HCT116 (cell line): ENCODE data around the gene ARFGEF3. TPM values are rescaled to one million over a fixed set of nuclear protein-coding genes. Genes with fewer than 3 reads are reported as not detected.

Experiments used
- ATAC-seq: fragments of 200-7000 bp; cut with Tn5 transposase; 2 replicates; pipeline ENCODE4 v1.9.1; 2020; ENCODE audit warnings: mild to moderate bottlenecking, moderate library complexity
- BruUV-seq: library from RNA; stranded (reverse); fragments of 400-500 nt; replicated peaks from 2 replicates; lab custom pipeline; 2021; lab: Mats Ljungman, UMichigan
- CTCF ChIA-PET: fragments of 300-600 bp; sonication (Branson Sonifier 250); formaldehyde crosslinking; loops from one replicate; lab custom pipeline; 2021; ENCODE audit warnings: antibody characterized with exemption; lab: Charles Lee
- POLR2A ChIA-PET: fragments of 300-600, 350-600 bp; sonication (Branson Sonifier 250); formaldehyde crosslinking; loops from one replicate; lab custom pipeline; 2021; ENCODE audit warnings: antibody characterized with exemption; lab: Charles Lee
- RAD21 ChIA-PET, 2 experiments: fragments of 300-600 bp; sonication (Branson Sonifier 250); formaldehyde crosslinking; loops; one replicate each; lab custom pipeline; 2023; ENCODE audit warnings: low total read pairs in 2 of 2; ENCODE audit not compliant: uncharacterized antibody in 2 of 2, unreplicated experiment in 2 of 2, low non-redundant PET in 1 of 2; lab: Charles Lee
- DNase-seq: peaks from one replicate; pipeline ENCODE4 v3.0.0-alpha.2; 2010; ENCODE audit warnings: low read depth, low spot score
- H2AFZ ChIP-seq: fragments of 200-600 bp; shearing (Covaris generic), sonication (generic); 2 replicates; pipeline ENCODE4 v1.6.1; 2017; ENCODE audit warnings: low read depth, mixed run types, mixed read lengths, antibody characterized with exemption, low read length; ENCODE audit not compliant: poor library complexity, severe bottlenecking
- H3K27ac ChIP-seq: 2 replicates; pipeline ENCODE4 v1.5.1; 2012; ENCODE audit warnings: low read depth, low read length
- H3K27me3 ChIP-seq: fragments of 200-600 bp; sonication (generic); 2 replicates; pipeline ENCODE4 v1.6.1; 2016; ENCODE audit warnings: mixed run types, low read length, mixed read lengths; ENCODE audit not compliant: insufficient read depth
- H3K36me3 ChIP-seq, 2 experiments: fragments of 200-500 bp in 1 of 2; fragments of 200-600 bp in 1 of 2; sonication (Bioruptor generic) in 1 of 2; sonication (generic) in 1 of 2; 2 replicates each; pipeline versions ENCODE4 v1.5.1 to v1.6.1; 2014 to 2016; ENCODE audit warnings: low read length in 2 of 2, inconsistent platforms in 1 of 2, mixed read lengths in 1 of 2, mixed run types in 1 of 2; ENCODE audit not compliant: insufficient read depth in 2 of 2, control insufficient read depth in 1 of 2
- H3K4me1 ChIP-seq, 2 experiments: fragments of 200-600 bp in 1 of 2; sonication (generic) in 1 of 2; 2 replicates each; pipeline versions ENCODE4 v1.5.1 to v1.6.1; 2012 to 2017; ENCODE audit warnings: low read length in 2 of 2, inconsistent platforms in 1 of 2, mild to moderate bottlenecking in 1 of 2, mixed read lengths in 1 of 2, mixed run types in 1 of 2, moderate library complexity in 1 of 2; ENCODE audit not compliant: insufficient read depth in 2 of 2, control insufficient read depth in 1 of 2
- H3K4me2 ChIP-seq: fragments of 200-600 bp; sonication (generic); 2 replicates; pipeline ENCODE4 v1.6.1; 2017; ENCODE audit warnings: mixed run types, low read length, mixed read lengths
- H3K4me3 ChIP-seq, 2 experiments: fragments of 200-600 bp in 1 of 2; sonication (generic) in 1 of 2; replicated peaks in 1 of 2; 2 replicates each; pipeline ENCODE4 v1.5.1; 2011 to 2016; ENCODE audit warnings: low read length in 2 of 2, control low read depth in 1 of 2, low read depth in 1 of 2, mild to moderate bottlenecking in 1 of 2, mixed read lengths in 1 of 2, mixed run types in 1 of 2
- H3K79me2 ChIP-seq: fragments of 200-600 bp; sonication (generic); 2 replicates; pipeline ENCODE4 v1.6.1; 2017; ENCODE audit warnings: mild to moderate bottlenecking, mixed run types, low read length, moderate library complexity, mixed read lengths; ENCODE audit not compliant: insufficient read depth
- H3K9ac ChIP-seq: fragments of 200-600 bp; sonication (generic); 2 replicates; pipeline ENCODE4 v1.6.1; 2016; ENCODE audit warnings: low read length, mixed read lengths
- H3K9me2 ChIP-seq: fragments of 200-600 bp; sonication (generic), shearing (Covaris generic); 2 replicates; pipeline ENCODE4 v1.6.1; 2017; ENCODE audit warnings: mixed run types, mild to moderate bottlenecking, moderate library complexity; ENCODE audit not compliant: insufficient read depth
- H3K9me3 ChIP-seq, 2 experiments: fragments of 200-500 bp in 1 of 2; fragments of 200-600 bp in 1 of 2; sonication (Bioruptor generic) in 1 of 2; sonication (generic) in 1 of 2; 2 replicates each; pipeline ENCODE4 v1.6.1; 2014 to 2017; ENCODE audit warnings: low read length in 2 of 2, mixed read lengths in 2 of 2, inconsistent platforms in 1 of 2, low read depth in 1 of 2, mild to moderate bottlenecking in 1 of 2, mixed run types in 1 of 2, moderate library complexity in 1 of 2; ENCODE audit not compliant: control insufficient read depth in 1 of 2, insufficient read depth in 1 of 2
- H4K20me1 ChIP-seq: fragments of 200-600 bp; sonication (generic), shearing (Covaris generic); 2 replicates; pipeline ENCODE4 v1.6.1; 2017; ENCODE audit warnings: mixed run types, mild to moderate bottlenecking, moderate library complexity; ENCODE audit not compliant: insufficient read depth
- CBX3 ChIP-seq: IDR thresholded peaks from 2 replicates; pipeline ENCODE4 v1.6.1; 2012; ENCODE audit warnings: low read depth
- ELF1 ChIP-seq: IDR thresholded peaks from 2 replicates; pipeline ENCODE4 v1.6.1; 2012; ENCODE audit warnings: low read depth, borderline replicate concordance
- EZH2phosphoT487 ChIP-seq: fragments of 200-600 bp; IDR thresholded peaks from 2 replicates; pipeline ENCODE4 v1.6.1; 2018; ENCODE audit warnings: antibody characterized with exemption, borderline replicate concordance
- FOSL1 ChIP-seq: IDR thresholded peaks from 2 replicates; pipeline ENCODE4 v1.6.1; 2012; ENCODE audit warnings: low read depth
- POLR2A ChIP-seq: IDR thresholded peaks from 2 replicates; pipeline ENCODE4 v1.7.0; 2011; ENCODE audit warnings: borderline replicate concordance; ENCODE audit not compliant: insufficient read depth, insufficient read length; ENCODE audit errors: extremely low read depth
- POLR2AphosphoS5 ChIP-seq: IDR thresholded peaks from 2 replicates; pipeline ENCODE4 v1.6.1; 2011; ENCODE audit warnings: mild to moderate bottlenecking, low read depth, low read length, moderate library complexity
- SIN3A ChIP-seq: IDR thresholded peaks from 2 replicates; pipeline ENCODE4 v1.6.1; 2012; ENCODE audit warnings: low read depth
- TCF7L2 ChIP-seq: IDR thresholded peaks from 2 replicates; pipeline ENCODE4 v1.7.0; 2011; ENCODE audit warnings: borderline replicate concordance, inconsistent platforms; ENCODE audit not compliant: insufficient read depth, insufficient read length; ENCODE audit errors: extremely low read depth
- YY1 ChIP-seq: IDR thresholded peaks from 2 replicates; pipeline ENCODE4 v1.6.1; 2011; ENCODE audit warnings: low read length, low read depth, moderate library complexity, mild to moderate bottlenecking; ENCODE audit not compliant: insufficient replicate concordance; ENCODE audit errors: extremely low read depth
- intact Hi-C: fragments of 100-400 bp; cut with micrococcal nuclease; formaldehyde crosslinking; loops from 2 replicates; pipeline ENCODE4 v1.10.0; 2022
- total RNA-seq: library from RNA; stranded (reverse); gene quantifications from one replicate; pipeline ENCODE4 v1.2.1, GENCODE V29; 2021; ENCODE audit not compliant: unreplicated experiment
- TF ChIP-seq, protein P1 (sequence below): IDR thresholded peaks from 2 replicates; pipeline ENCODE4 v1.6.1; 2012; ENCODE audit warnings: low read depth
- TF ChIP-seq, protein P2 (sequence below): IDR thresholded peaks from 2 replicates; pipeline ENCODE4 v1.6.1; 2012
- TF ChIP-seq, protein P3 (sequence below): IDR thresholded peaks from 2 replicates; pipeline ENCODE4 v1.6.1; 2012

ARFGEF3 gene
- total RNA-seq, 1 experiment from 2014 or later, result 3.8 TPM

DNA sequence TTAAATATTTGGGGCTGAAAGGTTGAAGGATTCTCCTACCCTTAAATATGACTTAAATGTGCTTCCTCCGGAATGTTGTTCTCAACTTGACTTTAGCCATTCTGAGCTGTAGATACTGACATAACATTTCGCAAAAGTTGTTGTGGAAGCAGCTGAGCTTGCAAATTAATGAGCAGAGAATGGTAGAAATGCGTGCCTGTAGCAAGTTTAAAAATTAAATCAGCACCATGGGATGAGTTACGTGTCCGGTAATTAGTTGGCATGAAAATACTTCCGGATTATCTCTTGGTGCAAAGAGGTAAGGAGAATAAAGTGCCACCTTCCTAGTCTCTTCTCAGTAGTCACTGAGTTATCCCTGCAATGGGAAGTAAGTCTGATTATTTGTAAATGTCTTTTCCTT lies 80.2 kb downstream of the ARFGEF3 start:
- Histone ChIP-seq H2AFZ (no peak overlapping the region), H3K79me2 (no peaks in the 10 kb centered on the region), H3K36me3 (no peaks in the 10 kb centered on the region), H3K27me3 (no peaks in the 10 kb centered on the region), H3K27ac (no peak overlapping the region), H3K9me2 (no peaks in the 10 kb centered on the region), H3K4me2 (no peak overlapping the region), H3K4me3 (no peak overlapping the region), H3K9ac (no peak overlapping the region), H3K4me1 (no peaks in the 10 kb centered on the region), H3K9me3 (no peaks in the 10 kb centered on the region), H4K20me1 (no peaks in the 10 kb centered on the region)
- CTCF ChIA-PET, result no interaction called here
- BruUV-seq, result no TSS peak
- TF ChIP-seq, protein P1, sequence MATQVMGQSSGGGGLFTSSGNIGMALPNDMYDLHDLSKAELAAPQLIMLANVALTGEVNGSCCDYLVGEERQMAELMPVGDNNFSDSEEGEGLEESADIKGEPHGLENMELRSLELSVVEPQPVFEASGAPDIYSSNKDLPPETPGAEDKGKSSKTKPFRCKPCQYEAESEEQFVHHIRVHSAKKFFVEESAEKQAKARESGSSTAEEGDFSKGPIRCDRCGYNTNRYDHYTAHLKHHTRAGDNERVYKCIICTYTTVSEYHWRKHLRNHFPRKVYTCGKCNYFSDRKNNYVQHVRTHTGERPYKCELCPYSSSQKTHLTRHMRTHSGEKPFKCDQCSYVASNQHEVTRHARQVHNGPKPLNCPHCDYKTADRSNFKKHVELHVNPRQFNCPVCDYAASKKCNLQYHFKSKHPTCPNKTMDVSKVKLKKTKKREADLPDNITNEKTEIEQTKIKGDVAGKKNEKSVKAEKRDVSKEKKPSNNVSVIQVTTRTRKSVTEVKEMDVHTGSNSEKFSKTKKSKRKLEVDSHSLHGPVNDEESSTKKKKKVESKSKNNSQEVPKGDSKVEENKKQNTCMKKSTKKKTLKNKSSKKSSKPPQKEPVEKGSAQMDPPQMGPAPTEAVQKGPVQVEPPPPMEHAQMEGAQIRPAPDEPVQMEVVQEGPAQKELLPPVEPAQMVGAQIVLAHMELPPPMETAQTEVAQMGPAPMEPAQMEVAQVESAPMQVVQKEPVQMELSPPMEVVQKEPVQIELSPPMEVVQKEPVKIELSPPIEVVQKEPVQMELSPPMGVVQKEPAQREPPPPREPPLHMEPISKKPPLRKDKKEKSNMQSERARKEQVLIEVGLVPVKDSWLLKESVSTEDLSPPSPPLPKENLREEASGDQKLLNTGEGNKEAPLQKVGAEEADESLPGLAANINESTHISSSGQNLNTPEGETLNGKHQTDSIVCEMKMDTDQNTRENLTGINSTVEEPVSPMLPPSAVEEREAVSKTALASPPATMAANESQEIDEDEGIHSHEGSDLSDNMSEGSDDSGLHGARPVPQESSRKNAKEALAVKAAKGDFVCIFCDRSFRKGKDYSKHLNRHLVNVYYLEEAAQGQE, result no peak
- POLR2A ChIA-PET, result no interaction called here
- intact Hi-C loops, result no loop called here
- no peak for DNase-seq
- RAD21 ChIA-PET, result interaction anchor here in 1 of 2 experiments (0.6 kb wide), 1 partner anchor 161 kb away, joined by 4 read pairs; no protein-coding TSS in a partner anchor
- no peak for ATAC-seq

DNA sequence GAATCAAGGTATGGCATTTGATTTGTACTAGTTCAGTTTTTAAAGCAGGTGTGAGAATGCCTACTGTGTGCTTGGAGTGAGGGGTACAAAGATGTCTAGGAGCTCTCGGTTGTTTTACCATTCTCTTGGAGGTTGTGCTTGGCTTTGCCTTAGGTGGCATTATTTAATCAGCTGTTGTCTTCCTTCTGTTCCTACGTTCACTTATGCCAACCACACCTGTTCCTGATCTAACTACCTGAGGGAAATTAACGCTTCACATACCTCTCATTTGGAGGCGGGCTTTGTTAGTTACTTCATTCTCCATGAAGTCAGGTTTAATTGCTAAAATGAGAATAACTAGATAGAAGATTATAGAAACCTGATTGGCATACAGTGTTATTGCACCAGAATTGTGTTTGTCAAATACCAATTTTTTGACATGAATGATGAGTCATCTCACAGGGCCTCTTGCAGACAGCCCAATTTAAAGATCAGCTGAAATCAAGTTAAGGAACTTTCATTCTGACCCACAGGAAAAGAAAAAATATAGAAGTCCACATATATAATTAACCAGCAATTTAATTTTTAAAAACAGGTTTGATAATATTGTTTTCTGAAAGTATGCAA lies 81.4 kb downstream of the ARFGEF3 start:
- Histone ChIP-seq H3K4me1 (no peaks in the 10 kb centered on the region), H3K4me3 (no peak overlapping the region), H3K9me2 (no peaks in the 10 kb centered on the region), H3K27me3 (no peaks in the 10 kb centered on the region), H3K9me3 (no peaks in the 10 kb centered on the region), H4K20me1 (no peaks in the 10 kb centered on the region), H3K9ac (no peak overlapping the region), H3K4me2 (no peak overlapping the region), H3K79me2 (no peaks in the 10 kb centered on the region), H3K36me3 (no peaks in the 10 kb centered on the region), H2AFZ (no peak overlapping the region), H3K27ac (no peak overlapping the region)
- intact Hi-C loops, result no loop called here
- ChIA-PET RAD21 (no interaction called here), CTCF (no interaction called here), POLR2A (no interaction called here)
- no TSS peak for BruUV-seq
- ATAC-seq (no peak), DNase-seq (no peak)
- TF ChIP-seq POLR2A (no peak), EZH2phosphoT487 (no peak), SIN3A (no peak), CBX3 (no peak), YY1 (no peak), POLR2AphosphoS5 (no peak), FOSL1 (no peak), ELF1 (no peak), TCF7L2 (no peak)
- TF ChIP-seq, protein P2, sequence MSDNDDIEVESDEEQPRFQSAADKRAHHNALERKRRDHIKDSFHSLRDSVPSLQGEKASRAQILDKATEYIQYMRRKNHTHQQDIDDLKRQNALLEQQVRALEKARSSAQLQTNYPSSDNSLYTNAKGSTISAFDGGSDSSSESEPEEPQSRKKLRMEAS, result no peak
- TF ChIP-seq, protein P1, result no peak
- TF ChIP-seq, protein P3, sequence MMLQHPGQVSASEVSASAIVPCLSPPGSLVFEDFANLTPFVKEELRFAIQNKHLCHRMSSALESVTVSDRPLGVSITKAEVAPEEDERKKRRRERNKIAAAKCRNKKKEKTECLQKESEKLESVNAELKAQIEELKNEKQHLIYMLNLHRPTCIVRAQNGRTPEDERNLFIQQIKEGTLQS, result no peak
